Measurements from ENCODE around the gene PRR19.

Gene PRR19

DNA sequence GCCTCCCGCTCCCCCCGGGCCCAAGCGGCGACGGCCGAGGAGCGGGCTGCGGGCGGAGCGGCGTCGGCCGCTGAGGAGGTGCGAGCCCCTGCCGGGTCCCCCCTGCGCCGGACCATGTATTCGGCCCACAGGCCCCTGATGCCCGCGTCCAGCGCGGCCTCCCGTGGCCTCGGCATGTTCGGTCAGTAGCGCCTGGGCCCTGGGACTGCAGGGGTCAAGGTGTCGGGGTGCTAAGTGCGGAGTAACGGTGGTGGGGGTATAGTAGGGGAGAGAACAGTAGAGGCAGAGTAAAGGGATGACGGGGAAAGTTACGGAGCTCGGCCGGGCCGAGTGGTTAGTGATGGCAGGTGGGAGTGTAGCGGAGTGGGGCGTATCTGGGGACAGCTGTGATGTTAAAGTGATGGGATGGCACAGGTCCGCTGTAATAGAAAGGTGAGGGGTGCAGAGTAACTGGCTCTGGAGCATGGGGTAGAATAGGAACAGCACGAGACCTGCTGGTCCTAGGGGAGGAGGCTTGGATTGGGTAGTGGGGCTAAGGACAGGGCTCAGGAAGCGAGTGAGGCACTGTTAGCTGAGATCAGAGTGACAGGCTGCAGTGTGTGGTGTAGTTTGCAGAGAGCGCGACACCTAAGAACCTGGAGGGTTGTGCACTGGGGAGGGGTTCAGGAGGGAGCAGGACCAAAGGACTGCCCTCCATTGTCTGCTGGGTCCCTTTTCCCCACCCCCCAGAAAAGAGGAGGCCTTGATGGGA lies 17.2 kb upstream of the PRR19 start:
- H3K36me3 Mint-ChIP-seq (ENCODE audit: low read depth), result peaks cover 13% of the 10 kb centered on the region
- H3K9me3 Mint-ChIP-seq, result no peaks in the 10 kb centered on the region
- H3K4me1 Mint-ChIP-seq (ENCODE audit: low read depth), result peaks cover 28% of the 10 kb centered on the region
- H3K27me3 Mint-ChIP-seq (ENCODE audit: low read depth), result no peaks in the 10 kb centered on the region
- DNase-seq (ENCODE audit: low spot score), result no peak
- H3K27ac Mint-ChIP-seq, result peak overlapping the region; percentile 94
- H3K4me3 Mint-ChIP-seq, result peak overlapping the region; percentile 94

DNA sequence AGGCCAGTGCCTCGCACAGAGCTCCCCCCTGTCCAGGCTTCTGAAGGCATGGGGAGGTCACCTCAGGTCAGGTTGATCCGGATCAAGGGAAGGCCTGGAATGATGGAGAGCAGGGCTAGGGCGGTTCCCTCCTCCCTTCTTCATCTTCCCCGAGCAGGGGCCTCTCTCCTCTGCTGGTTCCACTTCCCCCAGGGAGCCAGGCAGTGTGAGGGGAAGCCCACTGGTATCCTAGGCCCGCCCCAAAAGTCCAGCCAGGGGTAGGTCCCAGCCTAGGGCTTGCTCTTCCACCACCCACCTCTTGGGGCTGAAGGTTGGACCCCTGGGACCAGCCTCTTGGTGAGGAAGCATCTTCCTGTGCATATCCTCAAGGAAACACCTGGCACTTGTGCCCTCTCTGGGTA lies 16.4 kb upstream of the PRR19 start:
- Mint-ChIP-seq H3K36me3 (ENCODE audit: low read depth) (peaks cover 13% of the 10 kb centered on the region), H3K4me3 (peak overlapping the region; percentile 94), H3K4me1 (ENCODE audit: low read depth) (peaks cover 28% of the 10 kb centered on the region), H3K9me3 (no peaks in the 10 kb centered on the region), H3K27me3 (ENCODE audit: low read depth) (no peaks in the 10 kb centered on the region), H3K27ac (peak overlapping the region; percentile 64)
- DNase-seq (ENCODE audit: low spot score), result no peak

DNA sequence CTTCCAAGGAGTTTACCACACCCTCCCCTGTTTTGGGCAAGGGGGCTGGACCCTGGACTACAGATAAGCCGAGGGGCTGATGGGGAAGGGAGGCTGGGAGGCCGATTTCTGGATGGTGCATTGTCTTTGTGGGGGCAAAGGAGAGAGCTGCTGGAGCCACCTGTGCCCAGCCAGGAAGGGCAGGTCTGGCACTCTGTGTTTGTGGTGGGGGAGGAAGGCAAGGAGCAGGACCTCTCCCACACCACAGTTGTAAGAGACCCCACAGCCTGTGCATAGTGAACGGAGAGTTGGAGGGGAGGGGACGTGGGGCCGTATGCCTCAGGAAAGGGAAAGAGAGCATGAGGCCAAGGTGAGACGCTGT lies 16.0 kb upstream of the PRR19 start:
- peaks cover 28% of the 10 kb centered on the region for H3K4me1 Mint-ChIP-seq (ENCODE audit: low read depth)
- H3K36me3 Mint-ChIP-seq (ENCODE audit: low read depth), result peaks cover 13% of the 10 kb centered on the region
- no peak for DNase-seq (ENCODE audit: low spot score)
- peak overlapping the region; percentile 94 for H3K4me3 Mint-ChIP-seq
- H3K27me3 Mint-ChIP-seq (ENCODE audit: low read depth), result no peaks in the 10 kb centered on the region
- peak overlapping the region; percentile 64 for H3K27ac Mint-ChIP-seq
- no peaks in the 10 kb centered on the region for H3K9me3 Mint-ChIP-seq

DNA sequence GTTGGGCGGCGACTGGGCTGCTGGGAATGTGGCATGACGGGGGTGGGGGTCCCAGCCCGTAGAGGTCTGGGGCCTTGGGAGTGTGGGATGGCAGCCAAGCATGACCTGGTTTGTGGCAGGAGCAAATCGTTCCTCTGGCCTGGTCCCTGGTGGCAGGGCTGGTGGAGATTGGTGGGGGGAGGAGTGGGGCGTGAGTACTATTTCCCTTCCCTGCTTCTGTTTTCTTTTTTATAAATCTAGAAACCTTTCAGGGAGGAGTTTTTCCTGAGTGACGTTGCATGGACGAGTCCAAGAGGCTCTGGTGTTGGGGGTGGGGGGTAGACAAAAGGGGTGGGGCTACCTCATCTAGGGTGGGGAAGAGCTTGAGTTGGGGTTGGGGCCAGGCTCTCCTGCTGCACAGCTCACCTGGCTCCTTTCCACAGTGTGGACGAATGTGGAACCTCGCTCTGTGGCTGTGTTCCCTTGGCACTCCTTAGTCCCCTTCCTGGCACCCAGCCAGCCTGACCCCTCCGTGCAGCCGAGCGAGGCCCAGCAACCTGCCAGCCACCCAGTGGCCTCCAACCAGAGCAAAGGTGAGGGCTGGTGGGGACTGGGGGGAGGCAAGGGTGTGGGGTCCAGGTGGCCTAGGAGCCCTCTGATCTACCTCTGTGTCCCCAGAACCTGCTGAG lies 15.4 kb upstream of the PRR19 start:
- Mint-ChIP-seq H3K36me3 (ENCODE audit: low read depth) (peaks cover 15% of the 10 kb centered on the region), H3K9me3 (no peaks in the 10 kb centered on the region), H3K4me1 (ENCODE audit: low read depth) (peaks cover 25% of the 10 kb centered on the region), H3K27ac (no peak overlapping the region), H3K27me3 (ENCODE audit: low read depth) (no peaks in the 10 kb centered on the region), H3K4me3 (peak overlapping the region; percentile 49)
- DNase-seq (ENCODE audit: low spot score), result no peak

DNA sequence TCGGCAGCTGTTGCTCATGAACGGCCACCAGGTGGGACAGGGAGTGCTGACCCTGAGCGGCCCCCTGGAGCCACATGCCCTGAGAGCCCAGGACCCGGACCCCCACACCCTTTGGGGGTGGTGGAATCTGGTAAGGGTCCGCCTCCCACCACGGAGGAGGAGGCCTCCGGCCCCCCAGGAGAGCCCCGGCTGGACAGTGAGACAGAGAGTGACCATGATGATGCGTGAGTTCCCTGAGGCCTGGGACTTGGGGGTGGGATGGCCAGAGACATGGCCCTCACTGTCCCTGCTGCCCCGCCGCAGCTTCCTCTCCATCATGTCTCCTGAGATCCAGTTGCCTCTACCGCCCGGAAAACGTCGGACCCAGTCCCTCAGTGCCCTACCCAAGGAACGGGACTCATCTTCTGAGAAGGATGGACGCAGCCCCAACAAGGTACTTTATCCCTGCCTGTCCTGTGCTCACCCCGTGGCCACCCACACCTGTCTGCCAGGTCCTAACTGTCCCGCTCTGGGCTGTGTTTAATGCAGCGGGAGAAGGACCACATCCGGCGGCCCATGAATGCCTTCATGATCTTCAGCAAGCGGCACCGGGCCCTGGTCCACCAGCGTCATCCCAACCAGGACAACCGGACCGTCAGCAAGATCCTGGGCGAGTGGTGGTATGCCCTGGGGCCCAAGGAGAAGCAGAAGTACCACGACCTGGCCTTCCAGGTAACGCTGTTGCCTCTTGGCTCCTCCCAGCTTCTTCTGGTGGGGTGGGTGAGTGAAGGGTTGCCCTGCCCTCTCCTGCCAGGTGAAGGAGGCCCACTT lies 14.7 kb upstream of the PRR19 start:
- H3K27me3 Mint-ChIP-seq (ENCODE audit: low read depth), result no peaks in the 10 kb centered on the region
- no peak for DNase-seq (ENCODE audit: low spot score)
- H3K4me3 Mint-ChIP-seq, result no peak overlapping the region
- H3K27ac Mint-ChIP-seq, result no peak overlapping the region
- H3K36me3 Mint-ChIP-seq (ENCODE audit: low read depth), result peaks cover 22% of the 10 kb centered on the region
- H3K9me3 Mint-ChIP-seq, result no peaks in the 10 kb centered on the region
- H3K4me1 Mint-ChIP-seq (ENCODE audit: low read depth), result peaks cover 21% of the 10 kb centered on the region

DNA sequence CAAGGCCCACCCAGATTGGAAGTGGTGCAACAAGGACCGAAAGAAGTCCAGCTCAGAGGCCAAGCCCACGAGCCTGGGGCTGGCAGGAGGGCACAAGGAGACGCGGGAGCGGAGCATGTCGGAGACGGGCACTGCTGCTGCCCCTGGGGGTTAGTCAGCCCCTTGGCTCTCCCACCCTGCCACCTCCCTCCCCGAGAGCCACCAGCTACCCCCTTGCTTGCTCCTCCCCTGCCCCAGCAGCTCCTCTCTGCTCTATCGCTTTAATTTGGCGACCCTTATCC lies 14.2 kb upstream of the PRR19 start:
- Mint-ChIP-seq H3K27me3 (ENCODE audit: low read depth) (no peaks in the 10 kb centered on the region), H3K36me3 (ENCODE audit: low read depth) (peaks cover 26% of the 10 kb centered on the region), H3K27ac (no peak overlapping the region), H3K4me3 (no peak overlapping the region), H3K4me1 (ENCODE audit: low read depth) (peaks cover 17% of the 10 kb centered on the region), H3K9me3 (no peaks in the 10 kb centered on the region)
- DNase-seq (ENCODE audit: low spot score), result no peak

DNA sequence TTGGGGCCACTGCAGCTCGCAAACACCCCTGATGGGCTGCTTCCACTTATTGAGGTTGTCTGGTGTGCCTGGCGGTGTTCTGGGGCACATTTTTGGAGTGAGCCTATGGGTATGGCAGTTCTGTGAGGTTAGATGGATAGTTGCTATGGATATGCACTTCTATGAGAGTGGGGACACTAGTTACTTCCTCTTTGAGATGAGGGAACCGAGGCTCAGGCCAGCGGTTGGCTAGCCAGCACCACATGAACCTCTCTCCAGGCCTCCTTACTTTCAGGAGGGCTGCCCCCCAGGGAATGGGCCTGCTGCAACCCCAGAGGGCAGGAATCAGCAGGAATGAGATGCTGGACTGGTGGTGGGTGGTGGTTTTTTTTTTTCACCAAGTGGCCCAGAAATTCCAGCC lies 13.5 kb upstream of the PRR19 start:
- Mint-ChIP-seq H3K4me3 (no peak overlapping the region), H3K36me3 (ENCODE audit: low read depth) (peaks cover 29% of the 10 kb centered on the region), H3K4me1 (ENCODE audit: low read depth) (peaks cover 17% of the 10 kb centered on the region), H3K9me3 (no peaks in the 10 kb centered on the region), H3K27me3 (ENCODE audit: low read depth) (no peaks in the 10 kb centered on the region), H3K27ac (no peak overlapping the region)
- no peak for DNase-seq (ENCODE audit: low spot score)

DNA sequence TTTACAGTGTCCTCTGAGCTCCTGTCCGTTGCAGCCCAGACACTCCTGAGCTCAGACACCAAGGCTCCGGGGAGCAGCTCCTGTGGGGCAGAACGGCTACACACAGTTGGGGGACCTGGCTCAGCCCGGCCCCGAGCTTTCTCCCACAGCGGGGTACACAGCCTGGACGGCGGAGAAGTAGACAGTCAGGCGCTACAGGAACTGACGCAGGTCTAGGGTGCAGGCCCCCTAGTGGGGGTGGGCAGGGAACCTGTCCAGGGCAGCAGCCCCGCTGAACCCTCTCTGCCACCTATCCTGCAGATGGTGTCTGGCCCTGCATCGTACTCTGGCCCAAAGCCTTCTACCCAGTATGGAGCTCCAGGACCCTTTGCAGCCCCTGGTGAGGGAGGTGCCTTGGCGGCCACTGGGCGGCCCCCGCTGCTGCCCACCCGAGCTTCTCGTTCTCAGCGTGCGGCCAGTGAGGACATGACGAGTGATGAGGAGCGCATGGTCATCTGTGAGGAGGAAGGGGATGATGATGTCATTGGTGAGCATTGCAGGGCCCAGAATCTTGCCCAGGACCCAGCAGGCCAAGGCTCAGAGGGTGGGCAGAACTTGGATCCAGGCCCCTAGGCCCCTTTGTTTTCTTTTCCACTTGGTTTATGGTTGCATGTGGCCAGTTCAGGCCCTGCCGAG lies 12.9 kb upstream of the PRR19 start:
- DNase-seq (ENCODE audit: low spot score), result no peak
- peaks cover 29% of the 10 kb centered on the region for H3K36me3 Mint-ChIP-seq (ENCODE audit: low read depth)
- no peaks in the 10 kb centered on the region for H3K27me3 Mint-ChIP-seq (ENCODE audit: low read depth)
- H3K4me1 Mint-ChIP-seq (ENCODE audit: low read depth), result peaks cover 17% of the 10 kb centered on the region
- H3K9me3 Mint-ChIP-seq, result no peaks in the 10 kb centered on the region
- no peak overlapping the region for H3K4me3 Mint-ChIP-seq
- no peak overlapping the region for H3K27ac Mint-ChIP-seq

DNA sequence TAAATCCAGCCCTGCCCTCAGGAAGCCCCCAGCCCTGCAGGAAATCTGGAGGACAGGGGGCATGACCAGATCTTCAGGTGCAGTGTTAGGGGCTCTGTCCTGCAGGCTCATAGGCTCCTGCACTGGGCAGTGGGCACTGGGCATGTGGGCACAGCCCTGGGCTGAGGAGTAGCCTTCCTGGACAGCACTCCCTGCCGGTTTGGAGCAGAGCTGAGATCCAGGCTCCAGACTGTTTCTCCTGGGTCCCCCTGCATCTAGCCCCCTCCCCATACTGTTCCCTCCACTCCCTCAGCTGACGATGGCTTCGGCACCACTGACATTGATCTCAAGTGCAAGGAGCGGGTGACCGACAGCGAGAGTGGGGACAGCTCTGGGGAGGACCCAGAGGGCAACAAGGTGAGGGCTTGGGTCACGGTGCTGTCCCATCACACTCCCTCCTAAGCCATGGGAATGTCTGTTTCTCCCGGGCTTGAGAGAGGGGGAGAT lies 12.3 kb upstream of the PRR19 start:
- Mint-ChIP-seq H3K9me3 (no peaks in the 10 kb centered on the region), H3K4me3 (no peak overlapping the region), H3K4me1 (ENCODE audit: low read depth) (peaks cover 17% of the 10 kb centered on the region), H3K27ac (no peak overlapping the region), H3K27me3 (ENCODE audit: low read depth) (no peaks in the 10 kb centered on the region), H3K36me3 (ENCODE audit: low read depth) (peaks cover 29% of the 10 kb centered on the region)
- no peak for DNase-seq (ENCODE audit: low spot score)

DNA sequence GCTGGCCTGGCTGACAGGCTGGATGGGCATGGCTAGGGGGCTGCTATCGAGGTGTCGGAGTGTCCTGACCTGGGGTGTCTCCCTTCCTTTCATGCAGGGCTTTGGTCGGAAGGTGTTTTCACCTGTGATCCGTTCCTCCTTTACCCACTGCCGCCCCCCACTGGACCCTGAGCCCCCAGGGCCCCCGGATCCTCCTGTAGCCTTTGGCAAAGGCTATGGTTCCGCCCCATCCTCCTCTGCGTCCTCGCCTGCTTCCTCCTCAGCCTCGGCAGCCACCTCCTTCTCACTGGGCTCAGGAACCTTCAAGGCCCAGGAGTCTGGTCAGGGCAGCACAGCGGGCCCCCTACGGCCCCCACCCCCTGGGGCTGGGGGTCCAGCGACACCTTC lies 11.8 kb upstream of the PRR19 start:
- DNase-seq (ENCODE audit: low spot score), result no peak
- no peaks in the 10 kb centered on the region for H3K27me3 Mint-ChIP-seq (ENCODE audit: low read depth)
- peaks cover 12% of the 10 kb centered on the region for H3K4me1 Mint-ChIP-seq (ENCODE audit: low read depth)
- no peak overlapping the region for H3K27ac Mint-ChIP-seq
- H3K9me3 Mint-ChIP-seq, result no peaks in the 10 kb centered on the region
- peaks cover 29% of the 10 kb centered on the region for H3K36me3 Mint-ChIP-seq (ENCODE audit: low read depth)
- H3K4me3 Mint-ChIP-seq, result no peak overlapping the region

DNA sequence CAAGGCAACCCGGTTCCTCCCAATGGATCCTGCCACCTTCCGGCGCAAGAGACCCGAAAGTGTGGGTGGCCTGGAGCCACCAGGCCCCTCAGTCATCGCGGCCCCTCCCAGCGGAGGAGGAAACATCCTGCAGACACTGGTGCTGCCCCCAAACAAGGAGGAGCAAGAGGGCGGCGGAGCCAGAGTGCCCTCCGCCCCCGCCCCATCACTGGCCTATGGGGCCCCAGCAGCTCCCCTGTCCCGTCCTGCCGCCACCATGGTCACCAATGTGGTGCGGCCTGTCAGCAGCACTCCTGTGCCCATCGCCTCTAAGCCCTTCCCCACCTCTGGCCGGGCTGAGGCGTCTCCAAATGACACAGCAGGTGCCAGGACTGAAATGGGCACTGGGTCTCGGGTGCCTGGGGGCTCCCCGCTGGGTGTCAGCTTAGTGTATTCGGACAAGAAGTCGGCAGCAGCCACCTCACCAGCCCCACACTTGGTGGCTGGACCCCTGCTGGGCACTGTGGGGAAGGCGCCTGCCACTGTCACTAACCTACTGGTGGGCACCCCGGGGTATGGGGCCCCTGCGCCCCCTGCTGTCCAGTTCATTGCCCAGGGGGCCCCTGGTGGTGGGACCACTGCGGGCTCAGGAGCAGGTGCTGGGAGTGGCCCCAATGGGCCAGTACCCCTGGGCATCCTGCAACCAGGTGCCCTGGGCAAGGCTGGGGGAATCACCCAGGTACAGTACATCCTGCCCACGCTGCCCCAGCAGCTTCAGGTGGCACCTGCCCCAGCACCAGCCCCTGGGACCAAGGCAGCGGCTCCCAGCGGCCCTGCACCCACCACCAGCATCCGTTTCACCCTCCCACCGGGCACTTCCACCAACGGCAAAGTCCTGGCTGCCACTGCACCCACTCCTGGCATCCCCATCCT lies 11.2 kb upstream of the PRR19 start:
- DNase-seq (ENCODE audit: low spot score), result no peak
- no peak overlapping the region for H3K27ac Mint-ChIP-seq
- peaks cover 8% of the 10 kb centered on the region for H3K4me1 Mint-ChIP-seq (ENCODE audit: low read depth)
- peaks cover 31% of the 10 kb centered on the region for H3K36me3 Mint-ChIP-seq (ENCODE audit: low read depth)
- H3K27me3 Mint-ChIP-seq (ENCODE audit: low read depth), result no peaks in the 10 kb centered on the region
- H3K4me3 Mint-ChIP-seq, result no peak overlapping the region
- no peaks in the 10 kb centered on the region for H3K9me3 Mint-ChIP-seq

DNA sequence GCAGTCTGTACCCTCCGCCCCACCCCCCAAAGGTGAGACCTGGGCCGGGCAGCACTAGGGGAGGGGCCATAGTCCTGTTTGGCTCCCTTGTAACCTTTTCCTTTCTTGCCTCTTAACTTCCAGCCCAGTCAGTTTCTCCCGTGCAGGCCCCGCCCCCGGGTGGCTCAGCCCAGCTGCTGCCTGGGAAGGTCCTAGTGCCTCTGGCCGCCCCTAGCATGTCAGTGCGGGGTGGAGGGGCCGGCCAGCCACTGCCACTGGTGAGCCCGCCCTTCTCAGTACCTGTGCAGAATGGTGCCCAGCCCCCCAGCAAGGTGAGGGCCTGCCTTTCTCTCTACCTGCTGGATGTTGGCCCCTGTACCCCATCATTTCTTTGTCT lies 10.5 kb upstream of the PRR19 start:
- Mint-ChIP-seq H3K4me3 (no peak overlapping the region), H3K9me3 (no peaks in the 10 kb centered on the region), H3K27me3 (ENCODE audit: low read depth) (no peaks in the 10 kb centered on the region), H3K36me3 (ENCODE audit: low read depth) (peaks cover 25% of the 10 kb centered on the region), H3K4me1 (ENCODE audit: low read depth) (peaks cover 2% of the 10 kb centered on the region), H3K27ac (peak overlapping the region; percentile 64)
- no peak for DNase-seq (ENCODE audit: low spot score)
